Measurements from ENCODE around the gene MMRN2.
"Not testable (repeated sequence)": the region's sequence is repeated elsewhere in the genome, so short reads cannot be mapped to it uniquely, and the experiment has no call there.

The MMRN2 gene, protein sequence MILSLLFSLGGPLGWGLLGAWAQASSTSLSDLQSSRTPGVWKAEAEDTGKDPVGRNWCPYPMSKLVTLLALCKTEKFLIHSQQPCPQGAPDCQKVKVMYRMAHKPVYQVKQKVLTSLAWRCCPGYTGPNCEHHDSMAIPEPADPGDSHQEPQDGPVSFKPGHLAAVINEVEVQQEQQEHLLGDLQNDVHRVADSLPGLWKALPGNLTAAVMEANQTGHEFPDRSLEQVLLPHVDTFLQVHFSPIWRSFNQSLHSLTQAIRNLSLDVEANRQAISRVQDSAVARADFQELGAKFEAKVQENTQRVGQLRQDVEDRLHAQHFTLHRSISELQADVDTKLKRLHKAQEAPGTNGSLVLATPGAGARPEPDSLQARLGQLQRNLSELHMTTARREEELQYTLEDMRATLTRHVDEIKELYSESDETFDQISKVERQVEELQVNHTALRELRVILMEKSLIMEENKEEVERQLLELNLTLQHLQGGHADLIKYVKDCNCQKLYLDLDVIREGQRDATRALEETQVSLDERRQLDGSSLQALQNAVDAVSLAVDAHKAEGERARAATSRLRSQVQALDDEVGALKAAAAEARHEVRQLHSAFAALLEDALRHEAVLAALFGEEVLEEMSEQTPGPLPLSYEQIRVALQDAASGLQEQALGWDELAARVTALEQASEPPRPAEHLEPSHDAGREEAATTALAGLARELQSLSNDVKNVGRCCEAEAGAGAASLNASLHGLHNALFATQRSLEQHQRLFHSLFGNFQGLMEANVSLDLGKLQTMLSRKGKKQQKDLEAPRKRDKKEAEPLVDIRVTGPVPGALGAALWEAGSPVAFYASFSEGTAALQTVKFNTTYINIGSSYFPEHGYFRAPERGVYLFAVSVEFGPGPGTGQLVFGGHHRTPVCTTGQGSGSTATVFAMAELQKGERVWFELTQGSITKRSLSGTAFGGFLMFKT

DNA sequence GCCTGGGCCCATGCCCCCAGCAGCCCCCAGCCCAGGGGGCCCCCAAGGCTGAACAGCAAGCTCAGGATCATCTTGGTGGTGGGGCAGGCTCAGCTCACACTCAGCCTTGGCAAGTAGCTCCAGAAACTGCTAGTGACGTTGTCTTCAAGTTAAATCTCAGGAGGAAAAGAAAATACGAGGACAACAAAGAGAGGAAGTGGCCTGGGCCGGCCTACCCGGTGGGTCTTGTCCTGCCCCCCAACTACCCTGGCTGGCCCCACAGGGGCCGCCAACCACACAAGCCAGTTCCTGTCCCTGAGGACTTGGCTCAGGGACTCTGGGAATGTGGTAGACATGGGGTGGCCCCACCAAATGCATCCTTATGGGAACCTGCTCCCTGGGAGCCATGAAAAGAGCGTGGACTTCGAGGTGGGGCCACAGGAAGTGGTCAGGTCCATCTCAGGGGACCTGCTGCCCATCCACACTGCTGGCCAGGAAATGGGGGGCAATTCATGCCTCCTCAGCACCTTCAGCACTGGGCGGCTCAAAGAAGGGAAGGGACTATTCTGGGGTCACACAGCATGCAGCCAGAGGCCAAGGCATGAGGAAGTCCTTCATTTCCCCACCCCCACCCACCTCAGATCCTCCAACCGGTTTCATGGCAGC, at the start of gene MMRN2:
Gene MMRN2 (minus strand): TSS at position 145 of the 645 bp plus-strand sequence. CDS start 74 bp downstream, at position 71.
- H3K4me3 ChIP-seq (ENCODE audit: low read depth, low read length): no peak within 1 kb of the TSS

DNA sequence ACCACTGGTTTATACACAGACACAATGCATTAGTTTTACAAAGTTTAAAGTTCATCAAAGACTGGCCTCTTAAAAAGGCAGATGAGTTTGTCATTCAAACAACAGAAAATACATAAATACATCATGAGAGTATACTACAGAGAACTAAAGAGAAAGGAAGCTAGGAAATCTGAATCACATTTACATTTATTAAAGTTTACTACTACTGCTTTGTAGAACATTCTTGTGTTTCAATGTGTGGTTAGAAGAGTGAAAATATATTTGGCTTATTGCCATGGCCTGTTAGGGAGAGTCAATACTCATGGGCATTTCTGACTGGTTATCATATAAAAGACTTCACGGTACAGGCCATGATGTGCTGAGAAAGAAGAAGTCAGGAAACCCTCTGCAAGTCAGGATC, 49.7 kb upstream of the MMRN2 start:
- H3K4me3 ChIP-seq (ENCODE audit: low read depth, low read length): not testable (repeated sequence)

DNA sequence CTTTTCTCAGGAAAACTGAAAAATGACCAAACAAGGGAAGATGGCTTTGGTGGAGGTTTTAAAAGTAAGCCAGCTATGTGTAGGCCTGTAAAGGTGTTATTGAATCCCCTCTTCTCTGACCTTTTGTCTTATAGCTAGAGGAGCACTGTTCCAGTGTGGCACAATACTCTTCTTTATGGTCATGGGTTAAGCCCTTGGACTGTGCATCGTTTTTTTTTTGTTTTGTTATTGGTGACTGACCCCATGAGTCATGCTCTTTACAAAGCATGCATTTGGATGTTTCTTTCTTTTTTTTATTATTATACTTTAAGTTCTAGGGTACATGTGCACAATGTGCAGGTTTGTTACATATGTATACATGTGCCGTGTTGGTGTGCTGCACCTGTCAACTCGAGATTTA, 43.1 kb upstream of the MMRN2 start:
- H3K4me3 ChIP-seq (ENCODE audit: low read depth, low read length): no peak overlapping the region

DNA sequence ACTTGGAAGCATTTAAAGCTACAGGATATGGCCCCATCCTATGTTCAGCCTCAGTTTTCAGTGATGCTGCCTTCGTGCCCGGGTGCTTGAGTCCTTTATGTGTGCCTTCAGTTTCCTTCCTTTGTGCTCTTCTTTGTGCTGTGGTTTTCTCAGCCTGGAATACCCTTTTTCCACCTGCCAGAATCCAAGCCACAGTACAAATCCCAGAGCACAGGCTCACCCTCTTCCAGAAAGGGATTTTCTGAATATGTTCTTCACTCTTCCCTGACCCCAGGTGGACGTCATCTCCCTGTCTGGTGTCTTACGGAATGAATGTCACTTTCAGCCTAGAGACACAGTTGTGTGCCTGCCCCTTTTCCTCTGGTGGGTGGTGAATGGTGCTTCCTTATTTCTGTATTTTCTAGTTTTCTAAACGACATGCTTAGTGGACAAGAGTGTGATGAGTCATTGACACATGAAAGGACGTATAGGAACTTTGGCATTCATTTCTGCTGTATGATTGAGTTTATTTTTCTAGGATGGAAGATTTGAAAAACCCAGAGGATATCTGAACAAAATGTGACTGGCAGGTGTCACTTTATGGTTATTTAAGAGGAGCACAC, 42.5 kb upstream of the MMRN2 start:
- H3K4me3 ChIP-seq (ENCODE audit: low read depth, low read length): not testable (repeated sequence)

DNA sequence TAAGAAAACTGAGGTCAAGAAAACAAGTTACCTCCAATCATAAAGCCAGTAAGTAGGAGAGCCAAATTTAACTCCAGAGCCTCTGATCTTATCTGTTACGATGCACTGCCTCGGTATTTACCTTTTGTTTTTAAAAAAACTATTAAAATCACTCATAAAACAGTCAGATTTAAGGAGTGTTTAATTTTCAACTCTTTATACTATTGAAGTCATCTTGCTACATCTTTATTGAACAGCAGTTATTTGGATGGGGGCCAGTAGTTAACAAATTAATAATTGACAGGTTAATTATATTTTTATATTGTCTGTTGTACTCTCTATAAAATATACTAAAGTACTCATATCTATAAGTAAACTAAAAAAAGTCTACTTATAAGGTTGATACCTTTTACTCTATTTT, 35.5 kb upstream of the MMRN2 start:
- H3K4me3 ChIP-seq (ENCODE audit: low read depth, low read length): no peak overlapping the region

DNA sequence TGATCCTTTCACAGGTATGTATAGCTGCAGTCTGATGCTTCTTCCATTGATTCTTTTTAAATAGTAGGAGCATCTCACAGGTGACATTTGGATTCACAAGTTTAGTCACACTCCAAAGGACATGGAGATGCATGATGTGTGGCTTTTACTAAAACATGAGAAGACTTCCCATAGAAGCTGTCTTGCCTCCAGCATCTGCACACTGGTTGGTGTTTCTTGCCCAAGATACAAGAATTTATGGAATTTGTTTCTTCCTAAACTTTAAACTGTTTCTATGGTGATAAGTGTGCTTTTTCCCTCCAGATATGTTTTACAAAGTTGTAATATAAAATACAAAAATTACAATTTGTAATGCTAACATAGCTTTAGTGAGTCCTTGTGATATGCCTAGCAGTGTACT, 35.0 kb upstream of the MMRN2 start:
- no peak overlapping the region for H3K4me3 ChIP-seq (ENCODE audit: low read depth, low read length)

DNA sequence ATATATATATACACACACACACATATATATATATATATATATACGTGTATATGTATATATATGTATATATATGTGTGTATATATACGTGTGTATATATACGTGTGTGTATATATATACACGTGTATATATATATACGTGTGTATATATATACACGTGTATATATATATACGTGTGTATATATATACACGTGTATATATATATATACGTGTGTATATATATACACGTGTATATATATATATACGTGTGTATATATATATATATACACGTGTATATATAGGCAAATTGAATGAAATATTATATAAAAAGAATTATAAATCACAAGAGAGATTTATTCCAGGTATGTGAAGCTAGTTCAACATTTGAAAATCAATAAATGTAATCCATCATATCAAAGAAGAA, 33.9 kb upstream of the MMRN2 start:
- not testable (repeated sequence) for H3K4me3 ChIP-seq (ENCODE audit: low read depth, low read length)

DNA sequence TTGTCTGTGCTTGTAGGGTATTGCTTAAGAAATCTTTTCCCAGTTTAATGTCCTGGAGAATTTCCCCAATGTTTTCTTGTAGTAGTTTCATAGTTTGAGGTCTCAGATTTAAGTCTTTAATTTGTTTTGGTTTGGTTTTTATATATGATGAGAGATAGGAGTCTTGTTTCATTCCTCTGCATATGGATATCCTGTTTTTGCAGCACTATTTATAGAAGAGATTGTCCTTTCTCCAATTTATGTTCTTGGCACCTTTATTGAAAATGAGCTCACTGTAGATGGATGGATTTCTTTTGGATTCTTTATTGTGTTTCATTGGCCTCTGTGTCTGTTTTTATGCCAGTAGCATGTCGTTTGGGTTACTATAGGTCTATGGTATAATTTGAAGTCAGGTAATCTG, 31.1 kb upstream of the MMRN2 start:
- H3K4me3 ChIP-seq (ENCODE audit: low read depth, low read length): no peak overlapping the region

DNA sequence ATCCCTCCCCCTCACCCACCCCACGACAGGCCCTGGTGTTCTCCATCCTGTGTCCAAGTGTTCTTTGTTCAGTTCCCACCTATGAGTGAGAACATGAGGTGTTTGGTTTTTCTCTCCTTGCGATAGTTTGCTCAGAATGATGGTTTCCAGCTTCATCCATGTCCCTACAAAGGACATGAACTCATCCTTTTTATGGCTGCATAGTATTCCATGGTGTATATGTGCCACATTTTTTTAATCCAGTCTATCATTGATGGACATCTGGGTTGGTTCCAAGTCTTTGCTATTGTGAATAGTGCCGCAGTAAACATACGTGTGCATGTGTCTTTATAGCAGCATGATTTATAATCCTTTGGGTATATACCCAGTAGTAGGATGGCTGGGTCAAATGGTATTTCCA, 27.1 kb upstream of the MMRN2 start:
- H3K4me3 ChIP-seq (ENCODE audit: low read depth, low read length): not testable (repeated sequence)

DNA sequence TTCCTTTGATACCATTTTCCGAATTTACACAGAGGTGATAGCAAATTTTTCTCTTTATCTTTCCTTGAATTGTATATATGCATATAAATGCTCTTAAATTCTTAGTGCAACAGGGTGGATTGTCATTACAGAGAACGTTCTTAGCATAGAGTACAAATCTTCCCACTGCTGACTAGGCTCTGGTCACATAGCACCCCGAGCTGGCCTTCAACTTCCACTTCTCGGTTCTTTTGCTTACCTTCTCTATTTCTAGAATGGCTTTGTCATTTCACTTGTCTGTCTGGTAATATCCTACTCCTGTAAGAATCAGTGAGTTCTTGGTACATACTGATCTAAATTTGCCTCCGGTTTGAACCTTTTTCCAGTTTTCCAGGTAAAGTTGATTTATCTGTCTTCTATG, 24.3 kb upstream of the MMRN2 start:
- H3K4me3 ChIP-seq (ENCODE audit: low read depth, low read length): no peak overlapping the region

DNA sequence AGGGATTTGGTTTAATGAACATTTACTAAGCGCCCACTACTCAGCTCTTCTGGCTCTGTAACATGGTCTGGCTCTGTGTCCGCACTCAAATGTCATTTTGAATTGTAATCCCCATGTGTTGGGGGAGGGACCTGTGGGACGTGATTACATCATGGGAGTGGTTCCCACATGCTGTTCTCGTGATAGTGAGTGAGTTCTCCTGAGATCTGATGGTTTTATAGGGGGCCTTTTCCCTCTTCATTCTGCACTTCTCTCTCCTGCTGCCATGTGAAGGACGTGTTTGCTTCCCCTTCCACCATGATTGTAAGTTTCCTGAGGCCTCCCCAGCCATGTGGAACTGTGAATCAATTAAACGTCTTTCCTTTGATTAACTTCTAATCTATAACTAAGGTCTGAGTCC, 23.6 kb upstream of the MMRN2 start:
- H3K4me3 ChIP-seq (ENCODE audit: low read depth, low read length): not testable (repeated sequence)

DNA sequence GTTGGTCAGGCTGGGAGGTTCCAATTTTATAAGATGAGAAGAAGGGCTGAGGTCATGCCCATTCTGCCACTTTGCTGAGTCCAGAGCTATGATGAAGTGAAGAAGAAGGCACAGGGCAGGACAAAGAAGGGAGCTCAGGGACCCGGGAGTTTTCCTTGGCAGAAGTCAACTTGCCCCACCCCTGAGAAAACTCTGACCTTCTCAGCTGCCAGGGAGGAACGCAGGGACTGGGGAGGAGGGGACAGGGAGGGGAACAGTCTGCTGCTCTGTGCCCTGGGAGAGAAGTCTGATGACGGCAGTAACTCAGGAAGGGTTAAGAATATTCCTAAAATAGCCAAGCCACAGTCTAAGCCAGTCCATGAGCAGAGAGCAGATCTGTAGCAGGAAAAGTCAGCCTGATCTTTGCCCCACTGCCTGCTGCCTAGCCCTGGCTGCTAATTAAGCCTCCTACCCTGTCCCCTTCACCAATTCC, 22.6 kb upstream of the MMRN2 start:
- H3K4me3 ChIP-seq (ENCODE audit: low read depth, low read length): no peak overlapping the region

DNA sequence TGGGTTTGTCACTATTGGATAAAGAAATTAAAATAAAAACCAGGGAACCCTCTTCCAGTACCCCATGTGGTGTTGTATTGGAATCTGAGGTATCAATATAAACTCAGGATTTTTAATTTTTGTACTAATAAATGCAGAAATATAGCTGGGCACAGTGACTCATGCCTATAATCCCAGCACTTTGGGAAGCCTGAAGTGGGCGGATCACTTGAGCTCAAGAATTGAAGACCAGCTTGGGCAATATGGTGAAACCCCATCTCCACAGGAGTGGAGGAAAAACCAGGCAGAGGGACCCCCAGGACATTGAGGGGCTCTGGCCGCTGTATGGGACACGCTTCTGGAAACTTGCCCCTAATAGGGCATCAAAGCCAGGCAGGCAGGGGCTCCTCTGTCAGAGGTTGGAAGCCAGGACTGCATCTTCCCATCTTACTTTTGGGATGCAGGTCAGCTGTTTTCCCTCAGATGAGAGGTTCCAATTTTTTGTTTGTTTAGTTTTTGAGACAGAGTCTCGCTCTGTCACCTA, 21.9 kb upstream of the MMRN2 start:
- H3K4me3 ChIP-seq (ENCODE audit: low read depth, low read length): no peak overlapping the region

DNA sequence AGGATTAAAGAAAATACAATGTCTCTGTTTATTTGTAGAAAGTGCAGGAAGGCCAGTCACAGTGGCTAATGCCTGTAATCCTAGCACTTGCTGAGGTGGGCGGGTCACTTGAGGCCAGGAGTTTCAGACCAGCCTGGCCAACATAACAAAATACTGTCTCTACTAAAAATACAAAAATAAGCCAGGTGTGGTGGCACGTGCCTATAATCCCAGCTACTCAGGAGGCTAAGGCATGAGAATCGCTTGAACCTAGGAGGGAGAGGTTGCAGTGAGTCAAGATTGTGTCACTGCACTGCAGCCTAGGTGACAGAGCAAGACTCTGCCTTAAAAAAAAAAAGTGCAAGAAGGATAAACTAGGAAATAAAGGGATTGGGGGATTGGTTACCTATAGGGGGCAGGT, 21.0 kb upstream of the MMRN2 start:
- H3K4me3 ChIP-seq (ENCODE audit: low read depth, low read length): not testable (repeated sequence)

DNA sequence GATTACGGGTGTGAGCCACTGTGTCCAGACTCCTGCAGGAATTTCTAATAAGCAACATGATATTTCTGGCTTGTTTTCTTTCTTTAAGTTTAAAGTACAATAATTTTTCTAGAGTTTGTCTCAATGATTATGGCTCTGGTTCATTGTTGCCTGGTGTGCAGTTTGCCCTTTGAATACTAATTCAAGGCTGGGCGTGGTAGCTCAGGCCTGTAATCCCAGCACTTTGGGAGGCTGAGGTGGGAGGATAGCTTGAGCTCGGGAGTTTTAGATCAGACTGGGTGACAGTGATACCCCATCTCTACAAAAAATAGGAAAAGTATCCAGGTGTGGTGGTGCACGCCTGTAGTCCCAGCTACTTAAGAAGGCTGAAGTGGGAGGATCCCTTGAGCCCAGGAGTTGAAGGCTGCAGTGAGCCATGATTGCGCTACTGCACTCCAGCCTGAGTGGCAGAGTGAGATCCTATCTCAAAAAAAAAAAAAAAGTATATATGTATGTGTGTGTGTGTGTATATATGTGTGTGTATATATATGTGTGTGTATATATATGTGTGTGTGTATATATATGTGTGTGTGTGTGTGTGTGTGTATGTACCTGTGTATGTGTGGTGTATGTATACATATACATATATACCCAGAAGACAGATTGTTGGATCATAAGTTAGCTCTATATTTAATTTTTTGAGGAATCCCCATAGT, 19.1 kb upstream of the MMRN2 start:
- H3K4me3 ChIP-seq (ENCODE audit: low read depth, low read length): no peak overlapping the region

DNA sequence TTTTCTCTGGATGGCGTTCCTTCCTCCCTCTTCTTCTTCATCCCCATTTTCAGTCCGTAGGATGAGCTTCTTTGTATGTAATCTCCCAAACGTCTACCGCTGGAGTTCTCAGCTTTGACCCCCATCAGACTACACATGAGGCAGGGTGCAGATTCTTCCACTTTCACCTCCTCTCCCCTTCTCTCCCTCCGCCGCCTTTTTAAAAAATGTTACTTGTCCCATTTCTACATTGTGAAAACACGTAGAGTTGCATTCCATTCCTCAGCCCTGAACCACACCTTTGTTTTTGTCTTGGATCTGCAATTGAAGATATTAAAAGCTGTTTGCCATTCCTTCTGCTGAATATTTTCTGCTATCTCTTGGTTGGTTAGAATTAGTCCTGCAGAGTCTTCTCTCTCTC, 17.1 kb upstream of the MMRN2 start:
- no peak overlapping the region for H3K4me3 ChIP-seq (ENCODE audit: low read depth, low read length)

DNA sequence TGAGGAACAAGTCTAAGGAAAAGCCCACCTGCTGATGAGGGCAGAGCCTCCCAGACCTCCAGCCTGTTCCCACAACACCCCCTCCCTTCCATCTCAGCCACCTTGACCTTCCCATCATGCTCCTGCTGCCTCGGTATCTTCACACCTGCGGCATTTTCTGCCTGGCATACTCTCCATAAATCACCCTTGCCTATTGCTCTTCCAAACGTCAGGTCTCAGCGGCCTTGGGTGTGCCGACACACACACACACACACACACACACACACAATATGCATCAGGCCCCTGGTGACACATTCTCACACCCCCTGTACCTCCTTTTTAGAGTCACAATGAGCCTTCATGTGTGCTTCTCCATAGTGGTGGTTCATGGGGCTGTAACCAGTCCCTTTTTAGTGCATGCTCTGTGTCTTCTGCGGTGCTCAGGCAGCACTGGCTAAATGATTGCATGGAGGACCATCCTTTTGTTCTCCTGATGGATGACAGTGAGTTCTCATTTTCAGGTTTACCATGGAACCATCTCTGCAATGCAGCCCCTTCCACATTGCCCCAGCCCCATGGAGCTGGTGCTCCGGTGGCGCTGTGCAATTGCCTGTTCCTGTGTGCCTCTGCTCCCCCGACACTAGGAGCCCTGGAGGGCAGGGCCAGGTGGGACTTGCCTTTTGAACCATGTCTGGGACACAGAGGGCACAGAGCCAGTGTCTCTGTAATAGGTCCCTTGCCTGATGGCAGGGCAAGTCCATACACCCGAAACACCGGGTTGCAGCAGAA, 15.4 kb upstream of the MMRN2 start:
- no peak overlapping the region for H3K4me3 ChIP-seq (ENCODE audit: low read depth, low read length)

DNA sequence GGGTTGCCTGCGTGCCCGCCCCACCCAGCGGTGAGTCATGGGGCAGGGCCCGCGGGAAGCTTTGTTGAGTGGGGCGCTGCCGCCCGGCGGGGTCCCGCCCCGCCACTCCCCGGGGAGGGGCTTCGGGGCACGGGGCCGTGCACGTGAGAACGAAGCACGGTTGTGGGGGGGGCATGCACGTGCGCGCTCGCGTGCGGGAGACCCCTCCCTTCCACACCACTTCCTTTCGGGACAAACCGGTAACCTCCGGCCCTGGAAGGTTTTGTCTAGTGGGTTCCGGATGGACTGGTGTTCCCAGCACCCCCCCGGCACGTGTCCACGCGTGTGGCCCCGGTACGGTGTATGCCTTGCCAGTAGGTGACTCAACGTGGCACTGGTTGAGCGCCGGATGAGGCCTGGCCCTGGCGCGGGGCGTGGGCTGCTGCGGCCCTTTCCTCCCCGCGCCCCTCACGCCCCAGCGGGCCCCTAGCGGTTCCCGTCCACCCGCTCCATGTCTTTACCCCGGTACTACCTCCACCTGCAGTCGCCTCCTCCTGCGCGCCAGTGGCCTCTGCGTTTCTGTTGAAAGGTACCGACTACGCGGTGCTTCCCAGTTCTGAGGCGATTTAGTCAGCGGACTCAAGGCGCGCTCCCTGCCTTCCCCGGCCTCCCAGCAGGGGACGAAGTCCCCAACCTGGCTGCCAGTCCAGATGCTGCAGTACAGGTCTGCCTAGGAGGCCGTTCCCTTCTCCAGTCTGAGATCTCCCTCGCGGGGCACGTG, 14.0 kb upstream of the MMRN2 start:
- peak overlapping the region; percentile 53 for H3K4me3 ChIP-seq (ENCODE audit: low read depth, low read length)

DNA sequence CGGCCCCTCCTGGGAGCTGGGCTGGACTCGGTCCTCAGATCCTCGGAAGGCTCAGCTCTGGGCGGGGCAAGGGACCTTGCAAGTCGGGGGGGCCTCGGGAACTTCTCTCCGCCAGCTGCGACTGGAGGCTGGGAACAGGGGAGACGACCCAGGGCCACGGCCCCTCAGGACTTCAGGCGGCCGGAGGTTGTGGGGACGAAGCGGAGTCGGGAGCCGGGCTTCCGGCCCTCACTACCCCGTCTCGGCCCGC, 13.5 kb upstream of the MMRN2 start:
- peak overlapping the region; percentile 53 for H3K4me3 ChIP-seq (ENCODE audit: low read depth, low read length)
